ENCODE data around the gene SPIC.
"Not testable (repeated sequence)": the region's sequence is repeated elsewhere in the genome, so short reads cannot be mapped to it uniquely, and the experiment has no call there.

The SPIC gene

GRCh38 chr12:101474711-101475386 is at the start of gene SPIC:
SPIC (plus strand) TSS chr12:101475336; CDS start chr12:101476905, 1,569 bp downstream.
- no peak for DNase-seq

- DNase-seq: no peak
These were observed 44.7 kb upstream of the SPIC start for GRCh38 chr12:101430456-101430855.

DNA sequence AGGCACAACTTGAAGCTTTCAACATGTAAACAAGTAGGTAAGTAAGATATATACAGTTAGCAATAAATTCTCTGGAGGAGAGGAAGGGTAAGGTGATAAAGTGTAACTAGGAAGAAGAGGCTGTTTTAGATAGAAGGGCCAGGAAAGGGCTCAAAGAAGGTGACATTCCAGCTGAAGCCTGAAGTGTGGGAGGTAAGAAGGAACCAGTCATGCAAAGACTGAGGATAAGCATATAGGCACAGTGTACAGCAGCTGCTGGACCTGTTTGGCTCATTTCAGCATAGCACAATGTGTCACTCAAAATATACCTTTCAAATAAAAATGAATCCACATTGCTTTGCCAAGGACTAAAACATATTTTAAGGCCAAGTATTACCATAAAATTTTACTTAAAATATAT is 39.0 kb upstream of the SPIC start:
- no peak for DNase-seq

DNA sequence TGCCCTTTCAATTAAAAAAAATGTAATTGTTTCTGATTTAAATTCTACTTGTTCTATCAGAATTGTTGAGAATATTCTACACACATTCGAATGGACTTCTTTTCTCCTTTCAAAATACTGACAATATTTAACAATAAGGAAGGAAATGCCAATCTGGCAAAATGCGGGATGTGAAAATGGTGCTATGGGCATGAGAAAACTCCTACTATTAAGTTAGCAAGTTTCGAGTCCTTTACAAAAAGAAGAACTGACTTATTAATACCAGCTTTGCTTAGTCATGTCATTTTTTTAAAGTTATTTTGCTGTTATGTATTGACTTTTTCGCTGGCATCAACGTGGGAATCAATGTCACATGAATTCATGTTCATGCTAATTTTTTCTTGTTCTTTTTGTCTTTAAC is 35.9 kb upstream of the SPIC start:
- no peak for DNase-seq

- no peak for DNase-seq
These were observed 33.5 kb upstream of the SPIC start for GRCh38 chr12:101441461-101442224.

GRCh38 chr12:101455685-101456084 is 19.5 kb upstream of the SPIC start:
- no peak for DNase-seq

- DNase-seq: no peak
These were observed 15.3 kb upstream of the SPIC start for GRCh38 chr12:101459642-101460346.

DNA sequence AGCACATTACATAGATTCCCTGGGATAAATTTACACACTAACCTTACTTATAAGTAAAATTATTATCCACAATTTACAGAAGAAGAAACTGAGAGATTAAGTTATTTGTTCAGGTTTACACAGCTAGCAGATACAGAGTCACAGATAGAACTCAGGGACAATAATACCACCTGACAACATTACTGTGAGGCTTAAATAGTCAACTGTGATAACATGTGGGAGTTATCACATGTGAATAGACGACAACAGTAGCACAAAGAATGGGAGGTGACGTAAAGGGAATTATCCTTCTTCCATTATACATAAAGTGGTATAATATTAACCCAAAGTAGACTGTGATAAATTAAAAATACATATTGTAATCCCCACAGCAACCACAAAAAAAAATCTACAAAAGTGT is 6.2 kb upstream of the SPIC start:
- DNase-seq: no peak

DNA sequence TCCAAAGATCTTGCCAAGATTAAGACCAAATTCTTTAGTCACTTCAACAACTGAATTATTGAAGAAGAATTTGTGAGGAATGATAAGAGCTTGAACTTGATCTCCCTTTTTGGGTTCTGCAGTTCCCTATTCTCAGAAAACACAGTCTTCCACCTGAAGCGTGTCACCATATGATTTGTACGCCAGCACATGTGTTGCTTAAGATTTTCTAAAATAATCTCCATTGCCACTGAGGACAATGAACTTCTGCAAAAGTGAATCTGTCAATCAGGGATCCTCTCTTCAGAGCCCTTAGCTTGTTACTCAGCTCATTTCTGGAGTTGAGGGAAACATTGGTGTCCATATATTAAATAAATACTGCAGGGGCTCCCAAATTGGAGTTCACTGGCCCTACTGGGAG is 4.2 kb upstream of the SPIC start:
- no peak for DNase-seq

DNA sequence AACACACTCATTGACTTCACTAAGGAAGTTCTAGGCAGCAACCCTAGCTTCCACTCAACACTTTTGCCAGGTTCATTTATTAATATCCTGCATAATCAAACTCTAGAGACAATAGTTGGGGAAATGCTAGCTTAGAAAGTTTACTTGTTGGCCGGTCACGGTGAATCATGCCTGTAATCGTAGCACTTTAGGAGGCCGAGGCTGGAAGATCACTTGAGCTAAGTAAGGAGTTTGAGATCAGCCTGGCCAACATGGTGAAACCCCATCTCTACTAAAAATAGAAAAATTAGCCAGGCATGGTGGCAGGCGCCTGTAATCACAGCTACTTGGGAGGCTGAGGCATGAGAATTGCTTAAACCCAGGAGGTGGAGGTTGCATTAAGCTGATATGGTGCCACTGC is 3.3 kb upstream of the SPIC start:
- not testable (repeated sequence) for DNase-seq

GRCh38 chr12:101474248-101474647 is 888 bp upstream of the SPIC start:
- no peak for DNase-seq

GRCh38 chr12:101475751-101476305 is 692 bp downstream of the SPIC start:
- no peak for DNase-seq

DNA sequence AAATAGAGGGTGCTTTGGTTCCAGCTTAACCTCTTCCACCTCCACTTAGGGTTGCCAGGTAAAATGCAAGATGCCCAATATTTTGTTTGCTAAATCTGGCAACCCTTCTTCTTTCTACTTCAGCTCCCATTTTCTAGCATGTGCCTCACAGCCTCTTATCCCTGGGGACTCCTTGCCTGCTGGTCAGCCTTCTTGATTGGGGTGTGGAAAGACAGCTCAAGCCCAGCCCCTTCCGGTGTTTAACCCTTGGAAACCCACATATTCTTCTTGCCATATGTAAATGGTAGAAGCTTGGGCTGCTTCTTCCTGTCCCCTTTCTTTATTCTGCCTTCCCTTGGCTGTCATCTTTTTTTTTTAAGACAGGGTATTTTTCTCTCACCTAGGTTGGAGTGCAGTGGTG is 5.7 kb downstream of the SPIC start:
- DNase-seq: no peak

DNA sequence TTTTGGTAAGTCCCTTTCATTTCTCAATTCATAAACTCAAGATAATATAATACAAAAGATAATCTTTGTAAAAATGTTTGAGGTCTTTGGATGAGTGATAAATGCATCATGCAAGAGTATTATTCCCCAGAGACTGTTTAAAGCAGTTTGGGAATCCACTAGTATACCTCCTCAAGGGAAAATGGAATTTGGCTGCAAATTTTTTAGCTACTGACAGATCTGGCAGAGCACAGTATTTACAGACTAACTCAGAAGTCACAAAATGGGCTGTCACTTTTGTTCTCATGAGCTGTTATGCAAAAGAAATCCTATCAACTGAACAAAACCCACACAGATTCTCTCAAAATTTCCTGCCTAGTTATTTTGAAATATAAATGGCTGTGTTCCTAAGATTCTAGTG is 9.9 kb downstream of the SPIC start:
- no peak for DNase-seq

- DNase-seq: no peak
These were observed 13.3 kb downstream of the SPIC start for GRCh38 chr12:101488469-101488868.

GRCh38 chr12:101490286-101490920 is 15.3 kb downstream of the SPIC start:
- no peak for DNase-seq

DNA sequence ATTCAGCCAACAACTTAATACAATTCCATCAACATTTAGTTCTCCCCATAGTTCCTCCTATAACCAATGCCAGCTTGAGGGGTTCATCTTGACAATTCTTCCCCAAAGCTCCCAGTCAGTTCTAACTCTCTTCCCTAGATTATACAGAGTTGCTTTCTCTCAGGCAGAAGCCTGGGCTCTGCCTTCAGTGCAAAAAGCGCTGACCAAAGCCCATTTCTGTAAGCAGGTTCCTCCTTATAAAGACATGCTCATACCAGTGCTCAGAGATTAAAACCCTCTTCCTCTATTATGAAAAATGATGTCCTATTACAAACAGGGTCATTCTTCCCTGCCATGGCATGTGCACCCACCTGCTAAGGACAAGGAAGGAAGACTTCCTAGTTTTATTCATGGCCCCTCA is 16.2 kb downstream of the SPIC start:
- DNase-seq: no peak

- DNase-seq: no peak
These were observed 18.4 kb downstream of the SPIC start for GRCh38 chr12:101493556-101493955.

DNA sequence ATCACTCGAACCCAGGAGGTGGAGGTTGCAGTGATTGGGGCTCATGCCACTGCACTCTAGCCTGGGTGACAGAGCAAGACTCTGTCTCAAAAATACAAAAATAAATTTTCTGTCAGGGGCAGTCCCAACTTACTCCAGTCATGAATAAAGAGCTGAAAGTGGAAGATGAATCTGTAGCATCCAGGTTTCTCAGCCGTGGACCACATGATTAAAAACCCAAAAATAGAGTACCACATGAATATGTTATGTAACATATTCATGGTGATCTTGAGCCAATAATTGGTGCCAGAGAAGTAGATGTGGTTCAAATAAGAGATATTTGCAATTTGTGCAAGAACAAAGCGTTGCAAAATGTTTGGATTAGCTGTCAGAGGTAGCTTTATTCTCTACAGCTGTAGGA is 23.1 kb downstream of the SPIC start:
- DNase-seq: no peak

DNA sequence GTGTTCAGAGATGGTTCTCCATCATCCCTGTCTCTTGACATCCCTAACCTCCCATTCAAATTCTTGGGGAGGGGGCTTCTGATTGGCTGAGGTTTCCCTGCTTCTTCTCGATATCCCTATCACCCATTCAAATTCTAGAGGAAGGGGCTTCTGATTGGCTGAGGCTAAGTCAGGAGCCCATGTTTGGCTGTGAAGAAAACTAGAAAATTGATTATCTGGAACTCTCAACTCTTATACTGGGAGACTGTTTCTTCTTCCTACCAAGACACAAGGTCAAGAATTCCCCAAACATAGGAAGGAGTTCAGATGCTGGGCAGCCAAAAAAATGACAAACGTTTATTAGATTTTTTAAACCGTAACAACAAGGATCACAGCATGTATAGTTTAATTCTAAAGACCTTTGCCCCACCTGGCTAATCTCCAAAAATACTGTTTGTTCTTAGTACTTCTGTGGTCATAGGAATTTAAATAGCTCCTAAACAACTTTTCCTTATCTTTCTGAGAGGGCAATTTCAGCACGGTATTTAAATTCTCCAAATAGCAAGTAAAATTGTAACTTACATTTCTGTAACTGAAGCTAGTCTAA is 26.4 kb downstream of the SPIC start:
- no peak for DNase-seq

DNA sequence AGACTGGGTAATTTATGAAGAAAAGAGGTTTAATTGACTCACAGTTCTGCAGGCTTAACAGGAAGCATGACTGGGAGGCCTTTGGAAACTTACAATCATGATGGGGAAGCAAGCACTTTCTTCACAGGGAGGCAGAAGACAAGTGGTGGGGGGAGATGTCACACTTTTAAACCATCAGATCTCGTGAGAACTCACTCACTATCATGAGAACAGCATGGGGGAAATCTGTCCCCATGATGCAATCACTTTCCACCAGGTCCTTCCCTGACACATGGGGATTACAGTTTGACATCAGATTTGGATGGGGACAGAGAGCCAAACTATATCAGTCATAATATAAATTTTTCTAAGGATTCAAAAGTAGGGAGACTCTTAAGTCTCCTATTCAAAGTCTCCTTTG is 46.0 kb downstream of the SPIC start:
- DNase-seq: no peak

DNA sequence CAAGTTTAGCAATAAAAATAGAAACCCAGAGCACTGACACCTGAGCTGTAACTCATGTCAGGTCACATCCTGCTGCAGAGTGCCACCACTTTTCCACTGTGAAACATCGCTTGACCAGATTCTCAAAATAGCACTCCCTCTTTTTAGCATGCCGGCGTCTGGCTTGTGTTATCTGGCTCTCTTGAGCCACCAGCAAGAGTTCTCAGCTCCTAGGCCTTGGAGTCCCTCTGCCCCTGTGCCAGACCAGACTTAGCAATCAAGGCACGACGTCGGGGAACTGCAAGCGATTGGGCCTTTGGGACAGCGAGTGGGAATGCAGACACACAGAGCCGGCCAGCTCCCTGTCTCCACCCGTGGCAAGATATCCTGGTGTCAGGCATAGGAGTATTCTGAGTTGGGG is 52.5 kb downstream of the SPIC start:
- DNase-seq: no peak
